Stimulated activated CD8-positive, alpha-beta memory T cell treated with anti-CD3 and anti-CD28 coated beads, Interleukin-4, amount 100 ng/mL, for 48 hours (primary cell): ENCODE results near the gene CCND1.

Experiments
- DNase-seq: peaks from one replicate; pipeline ENCODE4 v3.0.0-alpha.2; 2020

Gene CCND1

DNA sequence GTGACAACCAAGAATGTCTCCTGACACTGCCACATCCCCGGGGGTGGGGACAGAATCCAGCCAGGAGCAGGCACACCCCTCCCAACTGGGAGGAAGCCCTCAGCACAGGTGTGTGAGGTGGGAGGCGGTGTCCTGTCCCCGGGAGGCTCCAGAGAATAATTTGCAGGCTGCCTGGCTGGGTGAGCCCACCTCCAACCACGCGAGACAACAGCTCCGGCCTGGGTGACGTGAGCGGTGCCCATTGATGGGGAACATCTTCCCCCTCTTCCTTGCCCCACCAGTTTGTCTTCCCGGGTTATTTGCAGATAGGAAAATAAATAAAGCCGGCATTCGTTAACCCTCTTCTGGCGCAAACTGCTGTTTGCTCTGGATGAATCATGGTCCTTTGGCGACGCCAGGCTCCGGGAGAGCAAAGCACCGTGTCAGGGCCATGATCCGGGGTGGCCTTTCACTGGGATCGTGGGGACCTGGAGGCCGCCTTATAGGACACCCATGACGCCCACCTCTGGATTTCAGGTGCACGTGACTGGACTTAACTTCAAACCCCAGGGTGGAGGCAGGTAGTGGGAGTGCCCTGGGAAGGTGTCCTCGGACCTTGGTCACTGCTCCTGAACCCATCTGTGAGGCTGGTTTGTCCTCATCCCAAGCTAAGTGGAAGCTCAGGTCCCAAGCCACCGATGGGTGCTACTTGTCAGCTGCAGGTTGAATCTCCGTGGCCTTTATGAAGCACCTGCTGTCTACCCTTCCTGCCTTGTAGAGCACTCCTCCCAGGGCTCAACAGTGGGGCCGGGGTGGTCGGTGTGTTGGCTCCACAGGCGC, 13.9 kb downstream of the CCND1 start:
- DNase-seq, result no peak

DNA sequence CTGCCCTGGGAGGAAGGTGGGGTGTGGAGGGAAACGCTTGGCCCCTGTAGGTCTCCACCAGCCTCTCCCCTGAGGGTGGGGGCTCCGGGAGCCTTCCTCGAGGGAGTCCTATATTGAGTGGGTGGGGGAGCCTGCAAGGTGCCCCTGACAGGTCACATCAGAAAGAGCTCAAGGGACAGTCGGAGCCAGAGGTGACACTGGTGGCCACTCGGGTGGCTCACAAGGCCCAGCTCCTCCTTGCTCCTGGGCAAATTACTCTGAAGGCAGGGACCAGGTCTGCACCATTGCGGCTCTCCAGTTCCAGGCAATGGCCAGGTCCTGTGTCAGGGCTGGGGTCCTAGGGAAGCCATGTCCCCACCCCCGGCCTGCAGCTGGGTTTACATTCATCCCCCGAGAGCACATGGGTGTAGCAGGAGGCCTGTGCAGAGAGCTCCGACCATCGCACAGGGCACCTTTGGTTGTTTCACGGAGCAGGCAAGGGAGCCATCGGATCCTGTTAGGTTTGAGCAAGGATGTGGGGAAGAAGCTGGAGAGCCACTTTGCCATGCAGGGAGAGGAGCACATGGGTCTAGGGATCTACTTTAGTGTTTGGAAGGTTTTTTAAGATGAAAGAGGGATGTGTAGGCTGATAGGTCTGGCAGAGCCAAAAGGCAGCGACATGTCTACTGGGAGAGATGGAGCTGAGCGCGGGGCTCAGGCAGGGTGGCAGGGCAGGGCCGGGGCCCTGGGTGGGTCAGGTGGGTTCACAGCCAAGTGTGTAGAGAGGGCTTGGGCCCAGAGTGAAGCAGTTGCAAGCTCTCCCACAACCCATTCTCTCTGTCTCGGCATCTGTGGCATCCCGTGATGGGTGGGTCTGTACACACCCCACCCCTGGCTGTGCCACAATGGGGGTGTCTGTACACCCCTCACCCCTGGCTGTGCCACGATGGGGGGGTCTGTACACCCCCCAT, 14.8 kb downstream of the CCND1 start:
- no peak for DNase-seq

DNA sequence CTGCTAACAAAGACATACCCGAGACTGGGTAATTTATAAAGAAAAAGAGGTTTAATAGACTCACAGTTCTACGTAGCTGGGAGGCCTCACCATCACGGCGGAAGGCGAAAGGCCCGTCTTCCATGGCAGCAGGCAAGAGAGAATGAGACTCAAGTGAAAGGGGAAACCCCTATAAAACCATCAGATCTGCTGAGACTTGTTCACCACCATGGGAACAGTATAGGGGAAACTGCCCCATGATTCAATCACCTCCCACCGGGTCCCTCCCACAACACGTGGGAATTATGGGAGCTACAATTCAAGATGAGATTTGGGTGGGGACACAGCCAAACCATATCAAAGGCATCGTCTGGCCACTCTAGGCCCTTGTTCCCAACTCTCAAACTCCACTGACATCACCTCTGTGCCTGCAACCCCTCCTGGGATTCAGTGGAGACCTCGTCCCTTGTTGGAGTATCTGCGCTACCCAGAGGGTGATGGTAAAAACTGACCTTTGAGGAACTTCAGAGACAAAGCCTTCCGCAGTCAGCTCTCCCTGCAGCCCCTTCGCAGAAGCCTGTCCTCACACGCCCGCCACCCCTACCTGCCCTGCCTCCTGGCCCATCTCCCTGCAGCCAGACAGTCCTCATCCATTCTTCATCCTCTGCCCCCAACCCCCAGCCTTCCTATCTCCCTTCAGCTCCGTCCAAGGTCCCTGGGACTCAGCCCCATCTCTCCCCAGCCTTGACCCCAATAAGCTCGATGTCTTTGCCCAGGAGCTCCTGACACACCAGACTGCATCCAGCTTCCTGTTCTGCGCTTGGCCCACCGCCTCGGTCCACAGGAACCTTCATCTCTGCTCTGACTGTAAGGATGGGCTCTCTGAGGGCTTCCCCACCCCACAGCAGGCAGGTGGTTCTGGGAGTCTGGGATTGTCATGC, 15.8 kb downstream of the CCND1 start:
- no peak for DNase-seq

DNA sequence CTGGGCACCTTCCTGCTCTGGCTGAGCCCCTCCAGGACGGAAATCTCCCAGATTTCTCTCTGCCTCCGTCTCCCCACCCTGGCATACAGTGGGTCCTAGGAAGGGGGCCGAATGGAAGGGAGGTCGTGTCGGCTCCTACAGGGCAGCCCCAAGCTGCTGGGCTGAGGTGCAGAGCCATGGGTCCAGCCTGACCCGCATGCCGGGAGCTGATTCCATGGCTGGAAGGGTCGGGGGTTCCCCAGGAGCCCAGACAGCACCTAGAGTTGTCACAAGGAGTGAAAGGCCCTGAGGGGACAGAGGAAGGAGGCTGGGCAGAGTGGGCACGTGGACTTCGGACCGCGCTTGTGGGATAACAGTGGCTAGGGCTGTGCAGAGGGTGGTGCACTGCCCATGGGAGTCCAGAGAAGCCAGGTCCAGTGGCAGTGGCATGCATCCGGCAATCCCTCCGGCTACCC, 16.5 kb downstream of the CCND1 start:
- no peak for DNase-seq

DNA sequence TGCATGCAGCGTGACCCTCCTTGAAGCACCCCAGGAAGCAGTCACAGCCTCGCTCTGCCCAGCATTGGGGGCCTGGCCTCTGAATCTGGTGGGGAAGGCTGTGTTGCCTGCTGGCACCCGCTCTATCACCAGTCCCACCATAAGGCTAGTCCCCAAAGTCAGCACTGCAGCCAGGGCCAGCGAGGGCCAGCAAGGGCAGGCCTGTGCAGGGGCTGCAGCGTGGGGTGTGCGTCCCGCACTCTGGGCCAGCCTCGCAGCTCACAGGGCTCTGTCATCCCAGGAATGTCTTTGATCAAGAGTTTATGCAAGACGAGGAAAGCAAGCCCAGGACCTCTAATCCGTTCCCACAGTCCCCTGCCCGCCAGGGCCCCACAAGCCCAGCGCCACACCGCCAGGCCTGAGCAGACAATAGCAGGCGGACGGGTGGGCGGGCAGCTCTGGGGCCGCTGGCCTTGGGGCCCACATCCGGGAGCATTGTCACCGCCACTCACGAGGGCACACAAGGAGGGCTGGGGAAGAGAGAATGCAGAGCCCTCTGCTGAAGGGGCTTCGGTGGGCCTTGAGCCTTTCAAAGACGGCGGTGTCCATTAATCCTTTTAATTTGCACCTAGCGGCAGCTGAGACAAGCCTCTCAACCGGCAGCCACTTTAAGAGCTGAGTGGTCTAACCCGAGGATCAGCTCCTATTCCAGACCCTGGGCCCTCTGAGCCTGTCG, 17.1 kb downstream of the CCND1 start:
- no peak for DNase-seq

DNA sequence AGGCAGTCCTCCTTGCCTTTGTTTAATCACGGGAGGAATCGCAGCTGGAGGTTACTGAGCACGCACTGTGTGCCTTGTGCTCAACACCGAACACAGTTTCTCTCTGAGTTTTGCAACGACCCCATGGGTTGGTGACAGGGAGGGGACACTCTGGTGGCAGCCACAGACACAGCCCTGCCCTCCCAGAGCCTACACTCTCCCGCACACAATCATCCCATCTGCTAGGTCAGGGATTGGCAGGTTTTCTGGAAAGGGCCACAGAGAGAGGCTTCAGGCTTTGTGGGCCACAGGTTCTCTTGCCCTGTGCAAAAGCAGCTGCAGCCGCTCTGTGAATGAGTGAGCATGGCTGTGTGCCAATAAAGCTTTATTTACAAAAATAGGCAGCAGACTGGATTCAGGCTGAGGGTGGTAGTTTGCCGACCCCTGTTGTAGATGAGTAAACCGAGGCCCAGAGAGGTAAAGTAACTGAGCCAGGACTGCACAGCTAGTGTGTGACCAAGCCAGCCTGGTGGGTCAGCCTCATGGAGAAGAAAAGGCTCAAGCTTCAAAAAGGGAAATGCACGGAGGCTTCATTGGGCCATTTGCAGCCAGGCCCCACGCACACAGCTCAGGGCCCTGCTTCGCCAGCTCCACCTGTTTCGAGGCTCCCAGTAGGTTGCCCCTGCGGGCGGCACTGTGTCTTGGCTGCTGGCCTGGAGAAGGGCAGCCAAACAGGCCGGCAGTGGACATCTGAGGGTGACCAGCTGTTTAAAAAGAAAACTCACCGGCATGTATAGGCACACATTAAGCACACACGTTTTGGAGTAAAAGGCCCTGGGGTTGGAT, 17.9 kb downstream of the CCND1 start:
- no peak for DNase-seq

DNA sequence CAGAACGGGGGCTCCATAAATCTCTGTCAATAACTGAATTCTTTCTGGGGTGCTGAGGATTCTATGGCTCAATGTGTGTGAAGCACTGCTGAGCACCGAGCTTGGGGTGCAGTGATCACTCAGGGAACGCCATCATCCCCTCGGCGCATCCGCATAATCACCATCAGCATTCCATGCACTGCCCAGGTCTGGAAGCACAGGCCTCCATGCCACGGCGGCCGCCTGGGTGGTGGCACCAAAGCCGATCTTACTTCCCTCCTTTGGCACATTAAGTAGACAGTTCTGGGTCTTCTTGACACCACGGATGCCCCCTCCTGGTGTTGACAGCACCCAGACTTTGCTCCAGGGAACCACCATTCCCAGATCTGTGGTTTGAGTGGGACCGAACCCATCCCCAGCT, 18.6 kb downstream of the CCND1 start:
- DNase-seq, result no peak

DNA sequence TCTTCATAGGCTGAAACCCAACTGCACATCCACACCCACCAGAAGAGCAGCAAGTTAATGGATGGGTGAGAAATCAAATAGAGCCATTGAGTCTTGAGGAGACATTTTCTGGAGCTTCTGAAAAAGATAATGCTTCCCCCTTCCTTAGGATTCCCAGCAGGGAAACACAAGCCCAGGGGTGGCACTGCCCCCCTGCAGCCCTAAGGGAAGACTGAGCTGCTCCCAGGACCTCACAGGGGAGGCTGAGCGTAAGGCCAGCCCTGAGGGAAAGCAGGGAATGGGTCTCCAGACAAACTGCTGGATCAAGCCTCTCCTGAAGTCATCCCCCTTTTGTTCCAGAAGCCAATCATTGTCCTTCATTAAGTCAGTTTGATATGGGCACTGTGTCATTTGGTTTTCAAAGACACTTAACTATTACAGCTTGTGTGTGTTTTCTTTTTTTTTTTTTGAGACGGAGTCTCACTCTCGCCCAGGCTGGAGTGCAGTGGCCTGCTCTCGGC, 19.1 kb downstream of the CCND1 start:
- no peak for DNase-seq

DNA sequence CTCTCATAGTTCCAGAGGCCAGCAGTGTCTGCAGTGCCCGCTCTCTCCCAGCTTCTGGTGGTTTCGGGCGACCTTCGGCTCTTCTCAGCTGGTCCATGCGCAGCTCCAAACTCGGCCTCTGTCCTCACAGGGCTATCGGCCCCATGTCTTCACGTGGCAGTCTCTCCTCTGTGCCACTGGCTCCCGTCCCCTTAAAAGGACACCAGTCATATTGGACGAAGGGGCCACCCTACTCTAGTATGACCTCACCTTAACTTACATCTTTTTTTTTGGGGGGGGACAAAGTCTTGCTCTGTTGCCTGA, 20.4 kb downstream of the CCND1 start:
- DNase-seq, result no peak

DNA sequence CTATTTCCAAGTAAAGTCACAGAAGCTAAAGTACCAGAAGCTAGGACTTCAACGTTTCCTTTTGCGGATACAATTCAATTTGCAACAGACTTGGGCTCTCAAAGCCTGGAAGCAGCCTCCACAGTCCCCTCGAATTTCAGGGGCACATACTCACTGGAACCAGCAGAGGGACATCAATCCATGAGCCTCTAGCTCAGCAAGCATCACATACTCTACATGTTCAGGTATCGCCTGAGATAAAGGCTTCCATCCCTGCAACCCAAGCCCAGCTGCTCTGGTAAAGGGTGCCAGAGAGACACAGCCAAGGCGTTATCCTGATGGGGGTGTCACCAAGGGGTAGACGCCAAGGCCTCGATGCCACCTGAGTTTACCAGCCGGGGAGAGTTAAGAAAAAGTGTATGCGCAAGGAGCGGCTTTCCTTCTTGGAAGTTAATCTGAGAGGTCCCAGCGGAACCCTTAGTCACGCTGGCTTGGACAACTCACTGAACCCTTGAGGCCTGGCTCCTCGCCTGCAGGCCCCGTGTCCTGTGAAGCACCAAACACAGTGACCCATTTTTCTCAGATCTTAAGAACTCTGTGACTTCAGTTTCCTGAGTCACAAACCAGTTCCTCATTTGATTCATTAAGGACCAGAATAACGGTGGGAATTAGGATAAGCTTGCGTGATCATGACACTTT, 21.2 kb downstream of the CCND1 start:
- DNase-seq, result no peak

DNA sequence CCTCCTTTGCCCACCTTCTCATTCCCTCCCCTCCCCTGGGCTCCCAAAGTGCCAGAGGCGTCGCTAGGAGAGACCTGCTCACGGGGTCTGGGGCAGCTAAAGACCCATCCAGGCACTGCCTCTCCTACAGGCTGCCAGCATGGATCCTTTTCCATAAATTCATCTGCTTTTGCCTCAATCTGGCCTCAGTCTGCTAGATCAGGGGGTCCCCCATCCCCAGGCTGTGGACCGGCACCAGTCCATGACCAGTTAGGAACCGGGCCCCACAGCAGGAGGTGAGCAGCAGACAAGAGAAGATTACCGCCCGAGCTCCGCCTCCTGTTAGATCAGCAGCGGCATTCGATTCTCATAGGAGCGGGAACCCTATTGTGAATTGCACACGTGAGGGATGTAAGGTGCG, 21.9 kb downstream of the CCND1 start:
- no peak for DNase-seq

DNA sequence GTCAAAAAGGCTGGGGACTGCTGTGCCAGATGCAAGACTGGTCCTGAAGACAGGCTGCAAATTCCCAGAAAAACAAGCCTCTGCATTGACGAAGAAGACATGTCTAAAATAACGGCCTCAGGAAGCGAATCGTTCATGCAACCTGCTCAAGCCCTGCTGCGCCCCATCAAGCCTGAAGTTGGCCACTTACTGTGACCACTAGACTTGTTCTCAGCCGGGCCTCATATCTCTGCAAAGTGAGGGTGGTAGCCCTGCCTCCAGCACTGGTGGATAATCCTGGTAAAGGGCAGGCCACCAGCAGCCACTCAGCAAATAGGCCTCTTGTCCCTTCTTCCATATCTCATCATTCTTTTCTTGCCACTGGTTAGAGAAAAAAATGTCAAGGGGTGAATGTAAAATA, 22.4 kb downstream of the CCND1 start:
- DNase-seq, result no peak

DNA sequence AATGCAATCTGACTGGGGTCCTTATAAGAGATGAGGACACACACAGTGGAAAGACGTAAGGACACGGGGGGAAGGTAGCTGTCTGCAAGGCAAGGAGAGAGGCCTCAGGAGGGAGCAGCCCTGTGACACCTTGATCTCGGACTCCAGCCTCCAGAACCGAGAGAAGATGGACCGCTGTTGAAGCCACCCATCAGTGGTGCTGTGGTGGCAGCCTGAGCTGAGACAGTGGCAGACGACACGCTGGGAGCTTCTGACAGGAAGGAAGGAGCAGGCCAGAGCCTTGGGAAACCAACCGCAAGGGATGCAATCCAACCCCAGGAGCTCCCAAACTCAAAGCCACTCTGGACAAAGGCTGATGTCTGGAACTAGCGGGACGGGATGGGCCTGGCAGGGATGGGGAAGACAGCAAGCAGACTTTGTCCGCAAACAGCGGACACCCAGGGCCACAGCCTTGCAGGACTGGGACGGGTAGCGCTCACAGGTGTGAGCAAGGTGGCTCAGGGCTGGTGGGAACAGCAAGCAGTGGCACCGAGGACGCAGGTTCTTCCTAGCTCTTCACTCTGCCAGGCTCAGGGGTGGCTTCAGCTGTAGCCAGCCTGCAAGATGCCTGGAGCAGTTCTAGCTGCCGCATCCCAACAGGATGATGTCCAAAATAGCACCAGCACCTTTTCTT, 23.3 kb downstream of the CCND1 start:
- no peak for DNase-seq

DNA sequence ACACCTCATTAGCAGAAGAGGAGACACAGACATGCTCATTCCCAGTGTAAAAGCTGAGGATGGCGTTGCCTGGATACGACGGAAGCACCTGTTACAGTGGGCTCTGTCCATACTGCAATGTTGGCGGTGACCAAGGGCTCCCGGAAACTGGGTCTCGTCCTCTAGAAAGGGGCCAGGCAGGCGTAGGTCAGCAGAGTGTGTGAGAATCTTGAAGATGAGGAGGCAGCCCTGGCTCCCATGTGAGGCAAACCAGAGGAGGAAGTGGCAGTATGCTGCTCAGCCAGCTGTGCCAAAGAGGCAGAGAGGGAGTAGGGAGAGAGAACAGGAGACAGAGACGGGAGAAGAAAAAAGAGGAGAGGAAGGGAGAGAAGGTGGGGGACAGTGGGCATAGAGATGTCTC, 23.9 kb downstream of the CCND1 start:
- no peak for DNase-seq

DNA sequence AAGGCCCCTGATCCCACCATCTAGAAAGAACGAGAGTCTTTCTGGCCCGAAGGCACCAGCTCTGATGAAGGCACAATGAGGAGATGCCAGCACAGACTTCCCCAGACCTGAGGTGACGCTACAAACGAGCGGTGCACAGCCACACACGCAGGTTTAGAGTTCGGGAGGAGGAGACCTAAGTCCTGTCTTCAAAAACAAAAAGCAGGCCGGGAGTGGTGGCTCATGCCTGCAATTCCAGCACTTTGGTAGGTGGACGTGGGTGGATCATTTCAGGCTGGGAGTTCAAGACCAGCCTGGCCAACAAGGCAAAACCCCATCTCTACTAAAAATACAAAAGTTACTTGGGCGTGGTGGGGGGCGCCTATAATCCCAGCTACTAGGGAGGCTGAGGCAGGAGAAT, 24.7 kb downstream of the CCND1 start:
- DNase-seq, result no peak

DNA sequence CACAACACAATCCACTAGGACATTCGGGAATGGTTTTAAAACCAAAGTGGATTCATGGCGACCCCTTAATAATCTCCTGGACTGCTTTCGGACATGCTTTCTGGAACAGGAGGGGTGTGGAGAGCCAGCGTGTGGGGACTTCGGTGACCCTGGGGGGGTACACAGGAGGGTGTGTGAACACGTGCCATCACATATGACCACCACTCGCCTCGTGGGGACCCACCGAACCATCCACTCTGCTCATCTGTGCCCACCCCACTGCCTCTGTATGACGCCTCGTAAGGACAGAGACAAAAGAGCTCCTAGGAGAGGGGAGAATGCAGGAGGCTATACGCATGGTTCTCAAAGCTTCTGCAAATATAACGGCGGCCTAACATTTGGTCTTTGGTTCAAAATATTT, 25.3 kb downstream of the CCND1 start:
- no peak for DNase-seq

DNA sequence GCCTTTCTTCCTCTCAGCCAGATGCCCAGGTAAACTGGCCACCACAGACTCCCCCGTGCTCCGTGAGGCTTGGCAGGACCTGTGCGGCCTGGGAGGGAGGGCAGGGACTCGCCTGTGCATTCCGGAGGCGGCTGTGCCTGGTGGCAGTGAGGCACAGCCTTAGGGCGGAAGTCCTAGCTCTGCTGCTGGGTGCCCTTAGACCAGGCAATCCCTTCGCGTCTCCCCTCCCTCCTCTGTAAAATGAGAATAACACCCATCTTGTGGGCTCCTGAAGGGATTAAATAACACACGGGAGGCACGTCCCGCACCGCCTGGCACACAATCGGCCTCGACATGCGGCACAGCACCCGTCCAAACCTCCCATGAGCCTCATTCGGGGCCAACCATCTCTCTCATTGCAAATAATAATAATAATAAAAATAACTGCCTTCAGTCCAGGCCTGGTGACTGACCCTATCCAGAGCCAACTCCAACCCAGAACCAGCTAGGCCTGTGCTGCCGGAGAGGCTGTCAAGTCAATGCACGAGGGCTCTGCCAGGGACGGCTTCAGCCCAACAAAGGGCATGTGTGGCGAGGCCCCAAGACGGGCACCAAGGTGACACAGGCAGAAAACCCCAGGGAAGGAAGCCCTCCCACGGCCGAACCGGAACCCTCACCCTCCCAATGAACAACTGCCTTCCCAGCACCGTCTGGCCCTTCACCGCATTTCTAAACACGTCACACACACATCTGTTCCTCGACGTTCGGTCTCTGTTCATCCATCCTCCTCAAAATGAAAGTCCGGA, 26.0 kb downstream of the CCND1 start:
- no peak for DNase-seq

DNA sequence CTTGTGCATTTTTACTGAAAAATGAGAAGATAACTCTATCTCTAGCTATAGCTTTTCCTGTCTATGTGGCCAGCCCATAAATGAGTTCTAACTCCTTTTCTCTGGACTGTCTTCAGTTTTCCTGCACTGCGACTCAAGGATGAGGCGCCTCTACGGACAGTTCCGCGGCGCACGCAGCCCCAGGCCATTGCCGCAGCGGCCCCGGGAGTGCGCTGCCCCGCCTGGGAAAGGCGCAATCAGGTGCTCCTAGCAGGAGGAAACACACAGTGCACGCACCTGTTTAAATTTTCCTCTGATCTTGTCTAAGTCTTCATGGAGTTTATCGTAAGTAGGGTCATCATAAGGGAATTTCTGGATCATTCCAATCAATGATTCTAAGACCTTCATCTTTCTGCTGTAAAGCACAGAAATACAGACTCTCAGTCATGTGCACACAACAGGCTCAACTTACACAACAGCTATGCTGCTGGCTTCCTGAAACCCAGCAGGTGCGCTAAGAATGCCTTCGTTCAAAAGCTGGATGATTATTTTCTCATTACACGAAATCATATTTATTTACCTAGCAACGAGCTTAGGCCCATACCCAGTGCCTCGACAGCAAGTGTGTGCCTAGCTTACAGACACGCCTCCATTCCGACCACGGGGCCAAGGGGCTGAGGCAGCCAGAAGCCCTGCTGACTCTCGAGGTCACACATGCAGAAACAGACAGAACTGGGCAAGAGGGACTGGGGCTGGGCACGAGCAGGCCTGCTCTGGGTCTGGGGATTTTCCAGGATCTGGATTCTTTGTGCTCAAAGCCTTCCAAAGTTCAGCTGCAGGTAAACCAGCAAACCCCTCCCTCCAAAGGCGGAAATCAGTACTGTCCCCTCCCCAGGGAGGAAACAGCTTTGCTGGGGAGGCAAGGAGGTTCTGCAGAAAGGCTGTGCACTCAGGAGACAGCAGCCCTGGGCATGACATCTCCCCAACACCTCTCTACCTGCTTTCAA, 27.0 kb downstream of the CCND1 start:
- DNase-seq, result no peak
